Urinary bladder (tissue), 4 donors: ENCODE results near the gene TRABD2A. TPM values are rescaled to one million over a fixed set of nuclear protein-coding genes. Genes with fewer than 3 reads are reported as not detected.
"Not testable (repeated sequence)": the region's sequence is repeated elsewhere in the genome, so short reads cannot be mapped to it uniquely, and the experiment has no call there.

Source experiments
- DNase-seq: peaks from one replicate; pipeline ENCODE4 v3.0.0-alpha.2; 2015; ENCODE audit errors: extremely low spot score
- H3K27ac ChIP-seq: one replicate; pipeline ENCODE4 v1.5.1; 2013; ENCODE audit warnings: low read depth, mild to moderate bottlenecking, moderate library complexity
- H3K36me3 ChIP-seq: one replicate; pipeline ENCODE4 v1.6.1; 2013; ENCODE audit warnings: mild to moderate bottlenecking, moderate library complexity; ENCODE audit not compliant: insufficient read depth
- H3K4me1 ChIP-seq: one replicate; pipeline ENCODE4 v1.6.1; 2013; ENCODE audit warnings: mild to moderate bottlenecking, moderate library complexity; ENCODE audit not compliant: insufficient read depth
- H3K4me3 ChIP-seq: one replicate; pipeline ENCODE4 v1.5.1; 2013; ENCODE audit warnings: low read depth, low read length
- WGBS: extraction: QIAGEN DNeasy Blood & Tissue Kit; methylation state at CpG from one replicate; pipeline ENCODE4 v1.1.7; 2013; 5-methylcytosine and 5-hydroxymethylcytosine counted together
- polyA plus RNA-seq: library from polyadenylated mRNA; stranded (reverse); fragments of 200-250 nt; gene quantifications from one replicate; pipeline ENCODE4 v1.2.3, GENCODE V29; 2013
- total RNA-seq: library from RNA; depleted of rRNA; stranded (reverse); fragments of >200 nt; gene quantifications from one replicate; pipeline ENCODE4 v1.2.3, GENCODE V29; 2014
- donor health status: healthy with polysubstance abuse.
- donor health status: healthy.

TRABD2A gene
- total and polyA plus RNA-seq, 2 donors, result 0.61 to 1.3 TPM

DNA sequence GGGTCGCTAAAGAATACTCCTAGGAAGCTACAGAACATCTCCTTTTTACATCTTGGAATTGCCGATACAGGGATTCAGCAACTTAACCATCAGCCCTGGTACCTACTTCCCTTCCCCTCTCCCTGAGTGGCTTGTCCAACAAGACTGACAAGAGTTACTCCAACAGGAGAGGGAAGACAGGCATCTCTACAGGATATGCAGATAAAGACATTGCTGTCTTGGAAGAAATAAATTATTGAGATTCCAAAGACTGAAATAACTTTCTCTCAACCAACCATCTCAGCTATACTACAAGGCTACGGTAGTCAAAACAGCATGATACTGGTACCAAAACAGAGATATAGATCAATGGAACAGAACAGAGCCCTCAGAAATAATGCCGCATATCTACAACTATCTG lies 87.2 kb downstream of the TRABD2A start:
- WGBS, result 87% methylated on average over 4 of the region's 4 CpGs

DNA sequence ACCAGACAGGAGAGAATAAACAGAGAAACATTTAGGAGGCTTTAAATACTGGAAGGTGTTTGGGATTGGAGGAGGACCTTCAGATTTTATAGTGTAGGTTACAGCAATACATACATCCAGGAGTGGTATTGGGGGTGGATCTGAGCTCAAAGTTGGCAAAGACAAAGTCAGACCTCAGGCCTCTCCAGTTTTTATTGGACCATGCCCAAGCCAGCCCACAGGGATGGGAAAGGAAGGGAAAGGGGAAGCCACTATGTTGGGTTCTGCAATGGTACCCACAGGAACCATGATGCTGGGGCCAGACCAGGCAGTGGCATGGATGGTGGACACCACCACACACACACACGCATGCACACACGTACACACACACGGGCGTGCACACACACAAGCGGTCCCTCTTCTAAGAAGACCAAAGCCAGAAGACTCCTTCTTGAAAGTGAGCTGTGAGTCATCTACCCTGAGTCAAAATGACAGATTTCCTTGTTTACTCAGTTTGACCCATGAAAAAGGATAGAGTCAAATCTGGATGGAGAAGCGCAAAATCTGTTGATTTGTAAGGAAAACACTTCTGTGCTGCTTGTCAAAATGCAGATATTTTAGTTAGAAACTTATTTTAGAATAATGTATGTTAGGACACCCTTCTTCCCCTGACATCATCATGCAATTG lies 87.9 kb downstream of the TRABD2A start:
- 97% methylated on average over 6 of the region's 6 CpGs for WGBS
- no peaks in the 10 kb centered on the region for H3K36me3 ChIP-seq
- H3K4me3 ChIP-seq, result no peak overlapping the region
- DNase-seq, result no peak
- H3K4me1 ChIP-seq, result no peaks in the 10 kb centered on the region
- H3K27ac ChIP-seq, result no peak overlapping the region

More for the DNA sequence above, 87.2 kb downstream of the TRABD2A start:
- H3K36me3 ChIP-seq, result no peaks in the 10 kb centered on the region
- no peak overlapping the region for H3K27ac ChIP-seq
- no peaks in the 10 kb centered on the region for H3K4me1 ChIP-seq
- DNase-seq, result no peak
- no peak overlapping the region for H3K4me3 ChIP-seq

DNA sequence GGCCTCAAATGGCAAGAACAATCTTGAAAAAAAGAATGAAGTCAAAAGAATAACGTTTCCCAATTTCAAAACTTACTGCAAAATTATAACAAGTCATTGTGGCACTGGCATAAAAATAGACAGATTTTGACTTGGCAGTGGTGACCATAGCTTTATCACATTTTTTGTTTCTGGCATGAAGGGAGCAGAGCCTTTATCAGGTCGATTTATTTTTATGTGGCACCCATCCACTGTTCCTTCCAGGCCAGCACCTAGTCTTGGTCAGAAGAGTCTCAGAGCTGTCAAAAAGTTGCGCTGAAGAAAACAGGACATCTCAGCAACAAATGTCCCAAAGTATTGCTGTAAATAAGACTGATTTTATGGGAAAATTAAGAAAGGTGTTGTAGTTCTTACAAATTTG lies 92.4 kb downstream of the TRABD2A start:
- 67% methylated on average over 3 of the region's 3 CpGs for WGBS
- no peaks in the 10 kb centered on the region for H3K36me3 ChIP-seq
- no peak overlapping the region for H3K4me3 ChIP-seq
- no peaks in the 10 kb centered on the region for H3K4me1 ChIP-seq
- H3K27ac ChIP-seq, result no peak overlapping the region
- no peak for DNase-seq

DNA sequence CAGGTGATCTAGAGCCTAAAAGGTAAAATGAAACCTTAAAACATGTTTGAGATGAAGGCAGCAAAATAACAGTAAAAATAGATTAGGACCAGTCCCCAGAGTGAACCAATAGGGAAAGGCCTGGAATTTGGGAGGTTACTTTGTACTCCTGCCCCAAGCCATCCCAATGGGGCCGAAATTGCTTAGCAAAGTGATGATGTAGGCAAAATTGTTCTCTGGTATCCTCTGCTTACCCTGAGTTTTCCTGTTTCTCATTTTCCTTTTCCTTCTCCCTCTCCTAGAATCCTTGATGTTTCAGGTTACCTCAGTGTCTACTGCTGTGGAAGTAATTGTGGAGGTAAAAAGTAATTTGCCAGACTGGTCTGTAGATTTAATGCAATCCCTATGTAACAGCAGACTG lies 92.9 kb downstream of the TRABD2A start:
- H3K4me3 ChIP-seq, result no peak overlapping the region
- H3K36me3 ChIP-seq, result no peaks in the 10 kb centered on the region
- H3K27ac ChIP-seq, result no peak overlapping the region
- no peak for DNase-seq
- no peaks in the 10 kb centered on the region for H3K4me1 ChIP-seq
- WGBS, result 87% methylated on average over 1 of the region's 1 CpG

GRCh38 chr2:84786601-84787000 lies 94.3 kb downstream of the TRABD2A start:
- H3K4me3 ChIP-seq, result no peak overlapping the region
- no peak for DNase-seq
- H3K36me3 ChIP-seq, result no peaks in the 10 kb centered on the region
- no peaks in the 10 kb centered on the region for H3K4me1 ChIP-seq
- H3K27ac ChIP-seq, result no peak overlapping the region

DNA sequence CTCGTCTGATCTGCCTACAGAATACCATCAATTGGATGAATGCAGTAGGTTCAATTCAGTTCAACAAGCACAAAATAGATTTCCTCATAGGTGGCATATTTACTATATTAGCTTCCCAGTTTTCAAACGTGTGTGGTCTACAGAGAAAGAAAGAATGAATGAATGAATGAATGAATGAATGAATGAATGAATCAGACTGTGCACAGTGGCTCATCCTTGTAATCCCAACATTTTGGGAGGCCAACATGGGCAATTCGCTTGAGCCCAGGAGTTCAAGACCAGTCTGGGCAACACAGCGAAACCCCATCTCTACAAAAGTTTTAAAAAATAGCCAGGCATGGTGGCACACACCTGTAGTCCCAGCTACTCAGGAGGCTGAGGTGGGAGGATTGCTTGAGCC lies 94.9 kb downstream of the TRABD2A start:
- Histone ChIP-seq H3K4me3 (no peak overlapping the region), H3K4me1 (no peaks in the 10 kb centered on the region), H3K36me3 (no peaks in the 10 kb centered on the region), H3K27ac (no peak overlapping the region)
- no peak for DNase-seq
- 83% methylated on average over 4 of the region's 4 CpGs for WGBS

DNA sequence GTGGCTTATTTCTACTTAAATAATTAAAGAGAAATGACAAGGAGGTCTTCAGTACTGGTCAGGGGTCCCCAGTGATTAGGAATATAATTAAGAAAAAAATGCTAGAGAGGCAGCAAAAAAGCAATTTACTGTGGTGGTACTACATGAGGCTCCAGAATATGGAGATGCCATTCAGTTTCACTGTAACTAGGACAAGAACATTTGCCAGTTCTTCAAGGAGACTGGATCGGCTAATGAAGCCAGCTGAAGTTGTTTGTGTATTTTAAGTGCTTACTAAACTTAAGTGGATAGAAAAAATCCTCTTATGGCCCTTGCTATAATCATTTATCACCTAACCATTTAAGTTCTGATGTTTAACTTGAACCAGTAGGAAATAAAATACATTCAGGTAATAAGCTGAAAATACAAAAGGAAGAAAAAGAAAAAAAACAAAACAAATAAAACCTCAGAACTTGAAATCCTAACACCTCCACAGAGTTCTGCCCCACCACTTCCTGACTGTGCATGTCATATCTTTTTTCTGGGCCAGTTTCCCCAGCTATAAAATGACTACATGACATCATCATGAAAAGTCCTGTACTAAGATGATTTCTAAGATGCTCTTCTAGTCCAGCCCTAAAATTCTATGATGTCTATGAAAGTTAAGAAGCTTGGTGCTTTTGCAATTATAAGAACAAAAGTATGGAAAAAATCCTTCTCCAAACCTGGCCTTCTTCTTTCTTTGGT lies 98.0 kb downstream of the TRABD2A start:
- Histone ChIP-seq H3K4me1 (no peaks in the 10 kb centered on the region), H3K4me3 (no peak overlapping the region), H3K27ac (no peak overlapping the region), H3K36me3 (no peaks in the 10 kb centered on the region)
- 69% methylated on average over 1 of the region's 1 CpG for WGBS
- no peak for DNase-seq

DNA sequence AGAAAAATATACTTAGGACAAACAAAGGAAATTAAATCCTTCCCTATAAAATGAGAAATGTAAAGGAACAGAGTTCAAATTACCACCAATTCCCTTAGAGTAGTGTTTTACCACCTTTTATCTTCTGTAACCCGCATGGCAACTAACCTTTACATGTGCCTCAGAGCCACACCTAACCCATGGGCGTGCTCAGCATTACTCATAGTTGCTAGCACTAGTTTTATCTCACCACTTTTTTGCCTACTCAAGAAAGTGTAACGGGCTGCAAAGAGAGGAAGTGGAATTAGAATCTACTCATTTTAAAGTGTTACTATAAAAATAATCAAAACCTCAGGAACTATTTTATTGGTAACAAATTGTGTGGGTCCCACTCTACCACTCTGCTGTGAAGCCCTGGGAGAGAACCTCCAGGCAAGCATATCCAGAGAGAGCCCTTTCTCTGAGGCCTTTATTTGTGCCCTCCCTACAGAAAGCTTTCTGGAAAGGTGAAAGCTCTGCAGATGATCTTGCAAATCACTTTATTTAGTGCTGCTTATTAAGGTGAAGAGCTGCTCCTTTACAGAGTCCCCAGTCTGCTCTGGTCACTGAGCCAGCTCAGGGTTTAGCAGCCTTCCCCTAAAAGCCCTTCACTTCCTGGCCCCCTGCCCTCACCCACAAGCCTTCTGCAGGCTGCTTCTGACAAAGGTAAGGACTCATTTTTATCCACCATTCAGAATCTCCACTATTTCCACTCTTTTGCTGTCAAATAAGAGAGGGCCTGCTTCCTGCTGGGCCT lies 98.8 kb downstream of the TRABD2A start:
- no peak for DNase-seq
- Histone ChIP-seq H3K4me1 (no peaks in the 10 kb centered on the region), H3K4me3 (no peak overlapping the region), H3K36me3 (no peaks in the 10 kb centered on the region), H3K27ac (no peak overlapping the region)
- WGBS, result 65% methylated on average over 3 of the region's 3 CpGs

DNA sequence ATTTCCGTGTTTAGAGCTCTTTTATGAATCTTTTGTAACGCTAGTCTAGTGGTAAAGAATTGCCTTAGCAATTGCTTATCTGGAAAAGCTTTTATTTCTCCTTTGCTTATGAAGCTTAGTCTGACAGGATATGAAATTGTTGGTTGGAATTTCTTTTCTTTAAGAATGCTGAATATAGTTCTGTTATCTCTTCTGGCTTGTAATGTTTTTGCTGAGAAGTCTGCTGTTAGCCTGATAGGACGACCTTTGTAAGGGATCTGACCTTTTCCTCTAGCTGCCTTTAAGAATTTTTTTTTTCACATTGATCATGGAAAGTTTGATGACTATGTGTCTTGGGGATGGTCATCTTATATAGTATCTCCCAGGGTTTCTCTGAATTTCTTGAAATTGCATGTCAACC lies 101.1 kb downstream of the TRABD2A start:
- Histone ChIP-seq H3K36me3 (no peaks in the 10 kb centered on the region), H3K27ac (no peak overlapping the region), H3K4me3 (no peak overlapping the region), H3K4me1 (no peaks in the 10 kb centered on the region)
- 64% methylated on average over 3 of the region's 3 CpGs for WGBS
- no peak for DNase-seq

GRCh38 chr2:84778911-84779690 lies 101.8 kb downstream of the TRABD2A start:
- H3K4me1 ChIP-seq, result no peaks in the 10 kb centered on the region
- WGBS, result 91% methylated on average over 1 of the region's 1 CpG
- no peak overlapping the region for H3K4me3 ChIP-seq
- H3K36me3 ChIP-seq, result no peaks in the 10 kb centered on the region
- DNase-seq, result no peak
- no peak overlapping the region for H3K27ac ChIP-seq

DNA sequence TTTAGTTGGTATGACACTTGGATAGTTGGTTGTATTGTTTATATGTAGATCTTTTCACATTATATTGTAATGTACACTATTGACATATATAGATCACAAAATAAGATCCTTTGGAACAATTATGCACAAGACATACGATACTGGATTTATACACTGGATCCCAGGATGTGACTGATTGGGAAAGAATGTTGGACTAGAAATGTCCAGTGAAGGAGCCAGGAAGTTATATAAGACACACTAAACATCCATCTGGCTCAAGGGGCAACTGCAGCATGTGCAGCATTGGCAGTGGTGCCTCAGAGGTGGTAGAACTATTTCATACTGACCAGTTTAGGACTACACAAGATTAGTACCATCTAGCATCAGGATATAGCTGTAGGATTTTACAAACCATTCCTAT lies 104.9 kb downstream of the TRABD2A start:
- no peak for DNase-seq
- WGBS, result 74% methylated on average over 1 of the region's 1 CpG
- no peaks in the 10 kb centered on the region for H3K36me3 ChIP-seq
- no peaks in the 10 kb centered on the region for H3K4me1 ChIP-seq
- H3K27ac ChIP-seq, result no peak overlapping the region
- no peak overlapping the region for H3K4me3 ChIP-seq

- WGBS, result 66% methylated on average over 3 of the region's 3 CpGs
- H3K4me3 ChIP-seq, DNase-seq, H3K27ac ChIP-seq, H3K36me3 ChIP-seq, H3K4me1 ChIP-seq: not testable (repeated sequence)
These were observed 107.3 kb downstream of the TRABD2A start for GRCh38 chr2:84773562-84773961.
